HG03196 (cell line): ENCODE results near the gene HSP90AA1.

ENCODE experiments used
- ATAC-seq: cut with Tn5 transposase; IDR thresholded peaks from one replicate; pipeline ENCODE4 v1.9.1; 2021; ENCODE audit not compliant: unreplicated experiment

Gene HSP90AA1

DNA sequence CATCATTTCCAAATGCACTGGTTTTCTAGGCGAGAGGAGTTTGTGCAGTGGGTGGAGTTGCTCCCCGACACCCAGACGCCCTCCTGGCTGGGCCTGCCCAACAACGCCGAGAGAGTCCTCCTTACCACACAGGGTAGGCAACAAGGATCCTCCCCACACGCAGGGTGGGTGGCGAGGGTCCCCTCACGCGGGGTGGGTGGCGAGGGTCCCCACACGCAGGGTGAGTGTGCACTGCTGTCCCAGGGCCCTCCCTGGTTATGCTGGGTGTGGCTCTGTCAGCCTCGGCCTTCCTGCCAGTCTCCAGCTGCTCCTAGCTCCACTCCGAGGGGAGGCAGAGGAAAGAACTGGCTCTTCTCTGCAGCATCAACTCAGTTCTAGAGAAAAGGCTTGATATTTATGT, 42.3 kb downstream of the HSP90AA1 start:
- no peak for ATAC-seq

DNA sequence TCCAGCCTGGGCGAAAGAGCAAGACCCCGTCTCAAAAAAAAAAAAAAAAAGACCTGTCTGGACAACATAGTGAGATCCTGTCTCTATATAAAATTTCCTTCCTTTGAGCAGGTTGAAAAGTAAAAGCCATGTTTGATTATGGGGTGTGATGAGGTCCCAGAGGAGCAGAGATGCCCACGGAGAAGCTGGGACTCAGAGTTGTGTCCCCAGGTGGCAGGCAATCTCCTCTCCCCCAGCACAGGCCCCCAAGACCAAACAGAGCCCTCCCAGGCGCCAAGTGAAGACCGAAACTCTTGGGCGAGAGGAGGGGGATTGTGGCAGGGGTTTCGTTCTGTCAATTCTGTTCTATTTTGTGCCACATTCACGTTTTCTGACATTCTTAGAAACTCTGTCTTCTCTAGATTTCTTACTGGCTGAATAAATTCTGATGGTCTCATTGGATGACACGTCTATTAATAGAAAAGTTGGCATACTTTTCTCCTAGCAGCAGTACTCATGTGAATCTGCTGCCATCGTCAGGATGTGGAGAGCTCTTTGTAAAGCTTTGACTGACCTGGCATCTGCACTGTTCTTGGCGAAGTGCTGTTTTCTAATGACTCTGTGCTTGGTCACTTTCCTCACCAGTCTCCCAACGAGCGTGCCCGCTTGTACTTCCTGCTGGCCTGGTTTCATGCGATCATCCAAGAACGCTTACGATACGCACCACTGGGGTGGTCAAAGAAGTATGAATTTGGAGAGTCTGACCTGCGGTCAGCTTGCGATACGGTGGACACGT, 43.4 kb downstream of the HSP90AA1 start:
- ATAC-seq = no peak

DNA sequence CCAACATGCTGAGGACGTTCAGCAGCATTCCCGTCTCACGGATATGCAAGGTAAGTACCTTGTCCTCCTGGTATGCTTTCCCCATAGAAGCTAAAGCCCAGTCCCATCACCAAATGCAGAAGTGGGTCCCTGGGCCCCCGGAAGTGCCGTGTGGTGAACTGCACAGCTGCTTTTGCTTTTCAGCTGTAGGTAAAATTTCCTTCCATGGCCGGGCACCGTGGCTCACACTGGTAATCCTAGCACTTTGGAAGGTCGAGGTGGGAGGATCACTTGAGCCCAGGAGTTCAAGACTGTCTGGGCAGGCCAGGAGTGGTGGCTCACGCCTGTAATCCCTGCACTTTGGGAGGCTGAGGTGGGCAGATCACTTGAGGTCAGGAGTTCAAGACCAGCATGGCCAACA, 44.1 kb downstream of the HSP90AA1 start:
- no peak for ATAC-seq

DNA sequence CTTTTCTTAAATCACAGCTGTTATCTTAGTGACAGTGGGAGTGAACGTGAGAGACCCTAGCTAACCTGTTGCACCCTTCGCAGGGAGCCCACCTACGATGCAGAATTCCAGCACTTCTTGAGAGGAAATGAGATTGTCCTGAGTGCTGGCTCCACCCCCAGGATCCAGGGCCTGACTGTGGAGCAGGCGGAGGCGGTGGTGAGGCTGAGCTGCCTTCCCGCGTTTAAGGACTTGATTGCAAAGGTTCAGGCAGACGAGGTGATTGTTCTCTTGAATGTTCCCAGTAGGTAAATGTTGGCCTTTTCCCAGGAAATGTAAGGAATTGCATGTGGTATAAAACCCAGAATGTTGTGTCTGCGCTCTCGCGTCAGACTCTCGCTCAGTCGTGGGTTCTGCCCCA, 46.7 kb downstream of the HSP90AA1 start:
- ATAC-seq = no peak

DNA sequence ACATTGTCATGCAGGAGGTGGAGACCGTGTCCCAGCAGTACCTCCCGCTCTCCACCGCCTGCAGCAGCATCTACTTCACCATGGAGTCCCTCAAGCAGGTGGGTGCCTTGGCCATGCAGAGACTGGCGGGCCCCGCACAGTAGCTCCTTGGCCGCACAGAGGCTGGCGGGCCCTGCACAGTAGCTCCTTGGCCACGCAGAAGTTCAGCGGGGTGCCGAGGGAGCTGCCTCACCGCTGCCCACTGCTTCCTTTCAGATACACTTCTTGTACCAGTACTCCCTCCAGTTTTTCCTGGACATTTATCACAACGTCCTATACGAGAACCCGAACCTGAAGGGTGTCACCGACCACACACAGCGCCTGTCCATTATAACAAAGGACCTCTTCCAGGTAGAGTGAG, 47.7 kb downstream of the HSP90AA1 start:
- ATAC-seq = no peak

DNA sequence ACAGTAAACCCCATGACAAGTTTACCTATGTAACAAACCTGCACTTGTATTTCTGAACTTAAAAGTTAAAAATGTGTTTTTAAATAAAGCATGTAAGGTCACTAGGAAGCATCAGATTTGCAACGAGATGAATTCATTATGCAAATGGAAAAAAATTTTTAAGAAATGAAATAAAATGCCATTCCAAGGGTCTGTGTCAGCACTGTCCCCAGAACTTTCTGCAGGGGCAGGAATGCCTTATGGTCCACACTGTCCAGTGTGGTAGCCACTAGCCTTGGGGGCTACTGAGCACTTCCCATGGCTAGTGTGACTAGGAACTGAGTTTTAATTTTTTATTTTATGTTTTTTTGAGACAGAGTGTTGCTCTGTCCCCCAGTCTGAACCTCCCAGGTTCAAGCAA, 49.2 kb downstream of the HSP90AA1 start:
- ATAC-seq = no peak

DNA sequence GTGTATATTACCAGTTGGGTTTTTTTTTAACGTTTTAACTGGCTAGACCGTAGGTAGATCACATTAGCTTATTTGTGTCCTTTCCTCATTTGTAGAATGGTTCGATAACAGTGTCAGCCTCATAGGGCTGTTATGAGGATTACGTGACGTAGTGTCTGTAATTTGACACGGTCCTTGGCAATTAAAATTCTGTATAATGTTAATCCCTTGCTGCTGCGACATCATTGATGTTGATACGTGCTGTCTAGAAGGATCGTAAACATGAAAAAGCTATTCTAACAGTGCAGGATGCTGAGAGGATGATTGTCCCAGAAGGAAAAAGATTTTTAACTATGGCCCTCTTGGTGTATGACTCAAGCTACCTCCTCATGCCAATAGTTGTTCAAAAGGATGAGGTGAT, 50.9 kb downstream of the HSP90AA1 start:
- no peak for ATAC-seq

DNA sequence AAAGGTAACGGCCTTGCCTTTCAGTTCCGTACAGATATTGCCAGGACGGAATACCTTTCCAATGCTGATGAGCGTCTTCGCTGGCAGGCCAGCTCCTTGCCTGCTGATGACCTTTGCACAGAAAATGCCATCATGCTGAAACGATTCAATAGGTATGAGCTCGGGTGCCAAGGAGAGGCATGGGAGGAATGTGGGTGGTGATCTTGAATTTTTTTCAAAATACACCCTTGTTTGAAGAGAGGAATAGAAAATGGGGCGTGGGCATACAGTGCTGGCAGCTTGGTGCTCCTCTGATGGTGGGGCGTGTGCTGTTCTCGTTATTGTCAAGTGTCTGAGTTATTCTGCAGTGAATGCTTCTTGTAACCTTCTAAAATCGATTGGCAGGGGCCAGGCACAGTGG, 52.5 kb downstream of the HSP90AA1 start:
- no peak for ATAC-seq

DNA sequence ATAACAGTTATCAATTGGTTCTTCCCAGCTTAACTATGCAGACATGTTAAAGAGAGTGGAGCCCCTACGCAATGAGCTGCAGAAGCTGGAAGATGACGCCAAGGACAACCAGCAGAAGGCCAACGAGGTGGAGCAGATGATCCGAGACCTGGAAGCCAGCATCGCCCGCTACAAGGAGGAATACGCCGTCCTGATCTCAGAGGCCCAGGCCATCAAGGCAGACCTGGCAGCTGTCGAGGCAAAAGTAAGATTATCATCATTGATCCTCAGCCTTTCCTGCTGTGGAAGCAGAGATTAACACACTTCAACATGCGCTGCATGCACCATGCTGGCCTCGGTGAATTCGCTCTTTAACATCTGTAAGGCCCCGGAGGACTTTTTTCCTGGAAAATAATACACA, 53.6 kb downstream of the HSP90AA1 start:
- no peak for ATAC-seq
